Hepatocyte (in vitro differentiated cells): ENCODE measurements around the gene SFMBT2. TPM values are rescaled to one million over a fixed set of nuclear protein-coding genes. Genes with fewer than 3 reads are reported as not detected.

ENCODE experiments used
- DNase-seq: peaks from one replicate; pipeline ENCODE4 v3.0.0-alpha.2; 2016; ENCODE audit warnings: low spot score
- H2AFZ ChIP-seq: fragments of 200-600 bp; sonication (generic); 2 replicates; pipeline ENCODE4 v1.6.0; 2016; ENCODE audit warnings: antibody characterized with exemption, mild to moderate bottlenecking
- H3K27ac ChIP-seq: fragments of 200-600 bp; sonication (generic); 2 replicates; pipeline ENCODE4 v1.5.1; 2016; ENCODE audit warnings: mild to moderate bottlenecking
- H3K27me3 ChIP-seq: fragments of 200-600 bp; sonication (generic); 2 replicates; pipeline ENCODE4 v1.6.1; 2016
- H3K36me3 ChIP-seq: fragments of 200-600 bp; sonication (generic); replicated peaks from 2 replicates; pipeline ENCODE4 v1.5.1; 2016; ENCODE audit warnings: low read depth; ENCODE audit not compliant: insufficient read depth
- H3K4me1 ChIP-seq: fragments of 200-600 bp; sonication (generic); 2 replicates; pipeline ENCODE4 v1.5.1; 2016; ENCODE audit warnings: mild to moderate bottlenecking, moderate library complexity; ENCODE audit not compliant: insufficient read depth
- H3K4me2 ChIP-seq: fragments of 200-600 bp; sonication (generic); 2 replicates; pipeline ENCODE4 v1.6.0; 2016
- H3K4me3 ChIP-seq: fragments of 200-600 bp; sonication (generic); 2 replicates; pipeline ENCODE4 v1.5.1; 2016; ENCODE audit warnings: mild to moderate bottlenecking
- H3K79me2 ChIP-seq: fragments of 200-600 bp; sonication (generic); 2 replicates; pipeline ENCODE4 v1.6.0; 2017; ENCODE audit warnings: mild to moderate bottlenecking
- H3K9me2 ChIP-seq: fragments of 200-600 bp; sonication (generic); replicated peaks from 2 replicates; pipeline ENCODE4 v1.6.0; 2017; ENCODE audit warnings: mild to moderate bottlenecking; ENCODE audit not compliant: insufficient read depth
- H3K9me3 ChIP-seq: fragments of 200-600 bp; sonication (generic); 2 replicates; pipeline ENCODE4 v1.5.1; 2016; ENCODE audit warnings: low read depth, mild to moderate bottlenecking
- H4K20me1 ChIP-seq: fragments of 200-600 bp; sonication (generic); 2 replicates; pipeline ENCODE4 v1.6.0; 2016; ENCODE audit warnings: mild to moderate bottlenecking; ENCODE audit not compliant: insufficient read depth, poor library complexity, severe bottlenecking
- EZH2 ChIP-seq: fragments of 200-600 bp; sonication (generic); IDR thresholded peaks from 2 replicates; pipeline ENCODE4 v1.6.1; 2016; ENCODE audit warnings: antibody characterized with exemption, mild to moderate bottlenecking, borderline replicate concordance
- EZH2phosphoT487 ChIP-seq: fragments of 200-600 bp; sonication (generic); IDR thresholded peaks from one replicate; pipeline ENCODE4 v1.6.1; 2018; ENCODE audit warnings: antibody characterized with exemption, mild to moderate bottlenecking, low read depth, moderate library complexity; ENCODE audit not compliant: unreplicated experiment, severe bottlenecking
- WGBS: methylation state at CpG from one replicate; pipeline ENCODE4 v1.1.6; 2016; ENCODE audit warnings: low lambda C conversion rate; ENCODE audit errors: missing lambda C conversion rate; 5-methylcytosine and 5-hydroxymethylcytosine counted together
- polyA plus RNA-seq: library from polyadenylated mRNA; unstranded; fragments of >200 nt; fragmentation: Nextera tagmentation; extraction: Ambion mirVana; gene quantifications from 2 replicates; pipeline ENCODE4 v1.2.1, GENCODE V29; 2016
- total RNA-seq: library from RNA; depleted of rRNA; stranded (reverse); fragments of >200 nt; gene quantifications from 2 replicates; pipeline ENCODE4 v1.2.3, GENCODE V29; 2014
- TF ChIP-seq, protein P1 (sequence below): fragments of 200-600 bp; sonication (generic); IDR thresholded peaks from 2 replicates; pipeline ENCODE4 v1.5.1; 2016; ENCODE audit warnings: antibody characterized with exemption, mild to moderate bottlenecking; ENCODE audit not compliant: poor library complexity

SFMBT2 gene
- total and polyA plus RNA-seq, 2 experiments from 2014 or later, result 1.1 to 3.8 TPM

DNA sequence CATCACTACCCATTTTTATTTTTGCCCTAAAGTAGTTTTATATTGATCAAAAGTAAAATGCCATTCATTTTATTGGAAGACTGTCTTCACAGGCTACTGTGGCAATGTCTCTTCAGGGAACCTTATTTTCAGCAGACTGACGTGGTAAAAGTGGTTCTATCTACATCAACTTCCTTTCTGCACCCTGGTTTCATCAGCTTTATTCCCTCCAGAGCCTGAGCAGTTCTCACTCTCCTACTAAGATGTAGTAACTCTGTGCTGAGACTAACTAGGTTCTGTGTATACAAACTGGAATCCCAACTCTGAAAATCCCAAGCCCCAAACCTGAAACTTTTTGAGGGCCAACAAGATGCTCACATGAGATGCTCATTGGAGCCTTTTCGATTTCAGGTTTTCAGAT, 155.3 kb downstream of the SFMBT2 start:
- TF ChIP-seq EZH2, result no peak
- TF ChIP-seq, protein P1, sequence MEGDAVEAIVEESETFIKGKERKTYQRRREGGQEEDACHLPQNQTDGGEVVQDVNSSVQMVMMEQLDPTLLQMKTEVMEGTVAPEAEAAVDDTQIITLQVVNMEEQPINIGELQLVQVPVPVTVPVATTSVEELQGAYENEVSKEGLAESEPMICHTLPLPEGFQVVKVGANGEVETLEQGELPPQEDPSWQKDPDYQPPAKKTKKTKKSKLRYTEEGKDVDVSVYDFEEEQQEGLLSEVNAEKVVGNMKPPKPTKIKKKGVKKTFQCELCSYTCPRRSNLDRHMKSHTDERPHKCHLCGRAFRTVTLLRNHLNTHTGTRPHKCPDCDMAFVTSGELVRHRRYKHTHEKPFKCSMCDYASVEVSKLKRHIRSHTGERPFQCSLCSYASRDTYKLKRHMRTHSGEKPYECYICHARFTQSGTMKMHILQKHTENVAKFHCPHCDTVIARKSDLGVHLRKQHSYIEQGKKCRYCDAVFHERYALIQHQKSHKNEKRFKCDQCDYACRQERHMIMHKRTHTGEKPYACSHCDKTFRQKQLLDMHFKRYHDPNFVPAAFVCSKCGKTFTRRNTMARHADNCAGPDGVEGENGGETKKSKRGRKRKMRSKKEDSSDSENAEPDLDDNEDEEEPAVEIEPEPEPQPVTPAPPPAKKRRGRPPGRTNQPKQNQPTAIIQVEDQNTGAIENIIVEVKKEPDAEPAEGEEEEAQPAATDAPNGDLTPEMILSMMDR, result no peak
- no peak for TF ChIP-seq EZH2phosphoT487

DNA sequence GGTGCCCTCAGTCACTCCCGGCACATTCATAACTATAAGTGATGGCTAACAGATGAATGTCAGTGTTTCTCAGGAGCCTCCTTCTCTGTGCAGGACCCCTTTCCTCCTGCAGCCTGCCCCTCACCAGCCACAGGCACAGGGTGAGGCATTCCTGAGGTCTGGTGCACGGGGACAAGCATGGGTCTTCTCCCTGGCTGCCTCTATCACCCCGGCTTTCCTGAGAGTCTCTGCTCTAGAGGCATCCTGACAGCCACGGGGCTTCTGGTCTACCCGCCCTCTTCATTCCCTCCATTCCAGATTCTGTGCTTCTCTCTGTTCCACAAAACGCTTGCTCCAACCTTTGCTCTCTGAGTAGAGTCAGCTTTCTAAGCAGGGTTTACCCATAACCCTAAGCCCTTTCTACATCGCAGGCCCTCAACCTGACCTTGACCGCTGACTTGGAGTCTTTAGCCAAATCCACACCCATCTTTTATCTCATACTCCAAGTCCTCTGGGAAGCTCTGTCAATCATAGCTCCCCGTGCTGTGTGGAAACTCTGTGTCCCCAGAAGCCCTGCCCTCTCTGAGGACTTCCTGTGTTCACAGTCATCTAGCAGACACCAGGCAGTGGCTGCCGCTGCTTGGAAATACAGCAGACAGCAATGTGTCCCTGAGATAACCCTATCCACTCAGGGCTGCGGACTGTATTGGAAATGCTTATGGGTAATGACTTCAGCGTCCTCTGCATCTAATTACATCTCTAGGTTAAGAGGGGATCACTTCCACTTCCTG, 159.0 kb downstream of the SFMBT2 start:
- WGBS, result 68% methylated on average over 12 of the region's 12 CpGs
- DNase-seq, result no peak
- H3K79me2 ChIP-seq, result no peaks in the 10 kb centered on the region
- no peak overlapping the region for H2AFZ ChIP-seq
- H3K27me3 ChIP-seq, result no peaks in the 10 kb centered on the region
- H3K4me2 ChIP-seq, result no peak overlapping the region
- H3K9me2 ChIP-seq, result no peaks in the 10 kb centered on the region
- no peaks in the 10 kb centered on the region for H3K36me3 ChIP-seq
- H3K27ac ChIP-seq, result no peak overlapping the region
- H3K4me1 ChIP-seq, result peaks cover 6% of the 10 kb centered on the region
- no peaks in the 10 kb centered on the region for H4K20me1 ChIP-seq
- H3K4me3 ChIP-seq, result no peak overlapping the region
- H3K9me3 ChIP-seq, result no peaks in the 10 kb centered on the region
- no peak for TF ChIP-seq EZH2phosphoT487
- TF ChIP-seq, protein P1, result no peak
- TF ChIP-seq EZH2, result no peak

More for the DNA sequence above, 155.3 kb downstream of the SFMBT2 start:
- H3K4me1 ChIP-seq, result peaks cover 6% of the 10 kb centered on the region
- WGBS, result 73% methylated on average over 2 of the region's 2 CpGs
- no peak overlapping the region for H3K4me2 ChIP-seq
- no peaks in the 10 kb centered on the region for H3K9me2 ChIP-seq
- H3K9me3 ChIP-seq, result no peaks in the 10 kb centered on the region
- H3K4me3 ChIP-seq, result no peak overlapping the region
- H3K36me3 ChIP-seq, result no peaks in the 10 kb centered on the region
- no peaks in the 10 kb centered on the region for H3K27me3 ChIP-seq
- DNase-seq, result no peak
- no peaks in the 10 kb centered on the region for H3K79me2 ChIP-seq
- no peak overlapping the region for H2AFZ ChIP-seq
- no peaks in the 10 kb centered on the region for H4K20me1 ChIP-seq
- H3K27ac ChIP-seq, result no peak overlapping the region

DNA sequence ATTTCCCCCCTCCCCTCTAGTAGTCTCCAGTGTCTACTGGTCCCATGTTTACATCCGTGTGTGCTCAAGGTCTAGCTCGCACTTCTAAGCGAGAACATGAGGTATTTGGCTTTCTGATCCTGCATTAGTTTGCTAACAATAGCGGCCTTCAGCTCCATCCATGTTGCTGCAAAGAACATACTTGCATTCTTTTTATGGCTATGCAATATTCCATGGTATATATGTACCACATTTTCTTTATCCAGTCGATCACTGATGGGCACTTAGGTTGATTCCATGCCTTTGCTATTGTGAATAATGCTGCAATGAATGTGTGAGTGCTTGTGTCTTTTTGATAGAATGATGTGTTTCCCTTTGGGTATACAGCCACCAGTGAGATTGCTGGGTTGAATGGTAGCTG, 160.6 kb downstream of the SFMBT2 start:
- H3K79me2 ChIP-seq, result no peaks in the 10 kb centered on the region
- no peaks in the 10 kb centered on the region for H3K27me3 ChIP-seq
- 89% methylated on average over 5 of the region's 5 CpGs for WGBS
- H3K36me3 ChIP-seq, result no peaks in the 10 kb centered on the region
- H3K4me3 ChIP-seq, result no peak overlapping the region
- H3K4me1 ChIP-seq, result peaks cover 6% of the 10 kb centered on the region
- H3K9me3 ChIP-seq, result no peaks in the 10 kb centered on the region
- no peaks in the 10 kb centered on the region for H3K9me2 ChIP-seq
- no peak for TF ChIP-seq EZH2
- TF ChIP-seq, protein P1, result no peak
- no peak for TF ChIP-seq EZH2phosphoT487
- no peaks in the 10 kb centered on the region for H4K20me1 ChIP-seq
- H3K27ac ChIP-seq, result no peak overlapping the region
- no peak overlapping the region for H3K4me2 ChIP-seq
- no peak for DNase-seq
- no peak overlapping the region for H2AFZ ChIP-seq
